GM21825 (cell line): ENCODE measurements around the gene ZNF485.
"Not testable (repeated sequence)": the region's sequence is repeated elsewhere in the genome, so short reads cannot be mapped to it uniquely, and the experiment has no call there.

Experiments used
- ATAC-seq: cut with Tn5 transposase; IDR thresholded peaks from one replicate; pipeline ENCODE4 v1.9.1; 2021; ENCODE audit warnings: mild to moderate bottlenecking, moderate library complexity; ENCODE audit not compliant: unreplicated experiment

ZNF485 gene

GRCh38 chr10:43606323-43607198 lies at the start of gene ZNF485:
Gene ZNF485 (plus strand): TSS chr10:43606438. CDS start chr10:43607051, 613 bp downstream.
- peak; percentile 99 for ATAC-seq

- no peak for ATAC-seq
Measured at GRCh38 chr10:43557214-43557613, 49.0 kb upstream of the ZNF485 start.

DNA sequence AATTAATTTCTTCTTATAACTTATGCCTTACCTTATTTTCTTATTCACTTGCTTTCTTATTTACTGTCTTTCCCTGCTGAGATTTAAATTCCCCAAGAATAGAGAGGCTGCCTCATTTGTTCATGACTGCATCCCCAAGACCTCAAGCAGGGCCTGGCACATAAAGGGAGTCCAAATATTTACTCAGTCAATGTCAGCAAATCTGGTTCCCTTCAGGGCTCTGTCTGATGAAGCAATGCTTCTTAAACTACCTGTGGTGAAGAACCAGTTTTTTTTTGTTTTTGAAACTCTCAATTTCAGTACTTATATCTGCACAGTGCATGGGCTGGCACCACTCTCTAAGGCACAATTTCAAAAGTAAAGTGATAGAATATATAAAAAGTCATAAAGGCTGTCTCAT lies 36.6 kb upstream of the ZNF485 start:
- ATAC-seq = no peak

DNA sequence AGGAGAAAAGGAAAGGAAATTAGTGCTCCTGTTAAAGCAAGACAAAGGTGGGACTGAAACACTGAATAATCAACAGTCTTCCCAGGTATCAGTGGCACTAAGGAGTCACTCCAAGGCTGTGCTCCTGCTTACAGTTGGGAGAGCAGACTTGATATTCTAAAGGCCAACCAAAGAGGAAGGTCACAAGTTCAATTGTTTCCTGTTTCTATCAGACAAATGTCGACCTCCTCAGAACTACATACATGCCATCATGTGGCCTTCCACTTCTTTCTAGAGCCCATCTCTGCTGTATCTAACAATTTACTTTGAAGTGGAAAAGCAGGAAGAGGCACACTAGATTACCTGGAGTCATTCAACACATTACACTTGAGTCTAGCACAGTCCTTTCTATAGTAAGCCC lies 35.3 kb upstream of the ZNF485 start:
- ATAC-seq = no peak

GRCh38 chr10:43573250-43574000 lies 32.8 kb upstream of the ZNF485 start:
- ATAC-seq = no peak

- ATAC-seq = peak; percentile 98
Measured at GRCh38 chr10:43574001-43574892, 32.0 kb upstream of the ZNF485 start, which contains the start of gene ZNF239. Gene ZNF239 (minus strand): TSS chr10:43574616. CDS start chr10:43558079, 16,537 bp downstream.

GRCh38 chr10:43574906-43575305 lies 31.3 kb upstream of the ZNF485 start:
- ATAC-seq = no peak

GRCh38 chr10:43576062-43576461 lies 30.2 kb upstream of the ZNF485 start:
- ATAC-seq = no peak

DNA sequence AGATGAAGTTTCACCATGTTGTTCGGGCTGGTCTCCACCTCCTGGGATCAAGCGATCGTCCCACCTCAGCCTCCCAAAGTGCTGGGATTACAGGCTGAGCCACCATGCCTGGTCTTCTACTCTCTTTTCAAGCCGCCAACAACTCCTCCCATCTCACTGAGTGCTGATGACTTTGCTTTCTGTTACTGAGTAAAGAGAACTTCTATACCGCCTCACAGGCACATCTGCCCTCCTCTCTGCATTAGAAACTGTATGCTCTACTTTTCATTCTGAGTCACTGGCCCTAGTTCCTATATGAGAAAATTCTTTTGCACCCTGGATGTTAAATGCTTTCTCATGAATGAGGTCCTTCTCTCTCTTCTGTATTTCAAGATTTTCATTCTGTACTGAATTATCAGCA lies 29.7 kb upstream of the ZNF485 start:
- ATAC-seq = no peak

GRCh38 chr10:43584051-43584450 lies 22.2 kb upstream of the ZNF485 start:
- ATAC-seq = no peak

DNA sequence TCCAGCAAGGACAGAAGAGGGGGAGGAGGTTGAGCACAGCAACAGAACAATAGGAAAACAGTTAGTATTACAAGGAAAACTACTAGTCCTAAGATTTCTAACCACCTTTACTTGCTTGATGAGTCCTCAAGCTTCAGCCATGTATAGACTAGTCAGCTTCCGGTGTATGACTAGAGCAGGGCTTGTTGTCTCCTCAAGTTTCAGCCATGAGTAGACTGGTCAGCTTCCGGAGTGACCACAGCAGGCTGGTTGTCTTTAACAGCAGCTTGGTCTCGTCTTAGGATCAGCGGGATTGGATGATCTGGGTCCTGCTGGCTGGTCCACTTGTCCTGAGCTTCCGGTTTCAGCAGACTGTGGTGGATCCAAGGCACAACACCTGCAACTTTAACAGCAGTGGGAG lies 21.2 kb upstream of the ZNF485 start:
- no peak for ATAC-seq

DNA sequence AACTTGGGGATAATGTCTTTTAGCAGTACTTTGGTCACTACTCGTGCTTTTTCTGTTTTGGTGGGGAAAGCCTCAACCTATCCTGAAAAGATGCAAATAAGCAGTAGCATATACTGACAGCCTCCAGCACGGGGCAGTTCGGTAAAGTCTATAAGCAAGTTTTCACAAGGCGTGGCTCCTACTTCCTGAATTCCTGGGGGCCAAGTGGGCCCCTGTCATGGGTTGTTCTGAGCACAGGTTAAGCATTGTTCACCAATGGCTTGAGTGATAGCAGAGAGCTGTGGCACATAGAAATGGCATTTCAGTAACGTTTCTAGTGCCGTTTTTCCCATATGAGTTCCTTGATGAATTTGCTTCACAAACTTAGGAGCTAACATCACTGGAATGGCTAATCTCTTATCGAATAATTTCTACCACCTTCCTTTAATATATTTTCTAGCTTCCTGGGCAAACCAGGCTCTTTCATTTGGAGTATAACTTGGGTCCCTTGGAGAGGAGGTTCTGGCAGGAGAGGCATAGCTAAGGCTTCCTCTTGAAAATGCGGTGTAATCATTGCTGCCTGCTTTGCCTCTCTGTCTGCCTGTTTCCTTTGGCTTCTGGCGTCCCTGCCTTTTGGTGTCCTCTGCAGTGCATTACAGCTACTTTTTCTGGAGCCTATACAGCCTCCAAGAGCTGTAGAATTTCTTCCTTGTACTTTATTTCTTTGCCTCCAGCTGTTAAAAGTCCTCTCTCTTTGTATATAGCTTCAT lies 20.1 kb upstream of the ZNF485 start:
- ATAC-seq = no peak

DNA sequence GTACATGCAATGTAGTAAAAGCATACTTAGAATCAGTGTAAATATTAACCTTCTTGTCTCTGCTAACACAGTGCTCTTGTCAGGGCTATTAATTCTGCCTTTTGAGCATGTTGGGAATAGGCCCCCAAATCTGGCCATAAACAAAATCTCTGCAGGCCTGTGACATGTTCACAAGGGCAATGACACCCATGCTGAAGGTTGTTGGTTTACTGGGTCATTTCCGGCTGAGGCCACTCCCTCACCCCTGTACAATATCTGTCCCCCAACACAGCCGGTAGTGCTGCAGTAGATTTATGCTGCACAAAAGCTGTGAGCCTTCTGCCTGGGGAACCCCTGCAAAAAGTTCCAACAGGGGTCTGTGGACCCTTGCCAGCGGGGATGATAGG lies 19.5 kb upstream of the ZNF485 start:
- ATAC-seq = not testable (repeated sequence)

DNA sequence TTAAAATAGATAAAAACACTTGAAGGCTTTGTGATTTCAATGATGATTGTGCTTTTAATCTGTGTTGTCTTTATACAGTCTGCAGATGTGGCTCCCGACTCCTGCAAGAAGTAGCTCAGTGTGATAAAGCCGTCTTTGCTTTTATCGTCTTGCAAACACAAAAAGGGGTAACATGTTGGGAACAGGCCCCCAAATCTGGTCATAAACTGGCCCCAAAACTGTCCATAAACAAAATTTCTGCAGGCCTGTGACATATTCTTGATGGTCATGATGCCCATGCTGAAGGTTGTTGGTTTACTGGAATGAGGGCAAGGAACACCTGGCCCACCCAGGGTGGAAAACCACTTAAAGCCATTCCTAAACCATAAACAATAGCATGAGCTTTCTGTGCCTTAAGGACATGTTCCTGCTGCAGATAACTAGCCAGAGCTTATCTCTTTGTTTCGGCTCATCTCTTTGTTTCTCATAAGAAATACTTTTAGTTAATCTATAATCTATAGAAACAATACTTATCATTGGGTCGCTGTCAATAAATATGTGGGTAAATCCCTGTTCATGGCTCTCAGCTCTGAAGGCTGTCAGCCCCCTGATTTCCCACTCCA lies 14.8 kb upstream of the ZNF485 start:
- ATAC-seq = no peak

- peak; percentile 92 for ATAC-seq
Measured at GRCh38 chr10:43594944-43595589, 11.2 kb upstream of the ZNF485 start.

GRCh38 chr10:43595739-43596298 lies 10.4 kb upstream of the ZNF485 start:
- peak; percentile 51 for ATAC-seq

- ATAC-seq = no peak
Measured at GRCh38 chr10:43596546-43596945, 9.7 kb upstream of the ZNF485 start.

- no peak for ATAC-seq
Measured at GRCh38 chr10:43598446-43598845, 7.8 kb upstream of the ZNF485 start.

GRCh38 chr10:43599333-43599732 lies 6.9 kb upstream of the ZNF485 start:
- no peak for ATAC-seq
